Activated CD4-positive, alpha-beta T cell treated with anti-CD3 and anti-CD28 coated beads, Interleukin-2, Interleukin-6, amounts not matched to agents 100 ng/mL and 50 ng/mL, durations not matched to agents 16 hours and 8 hours (primary cell): ENCODE measurements around the gene CEMIP2.
"Not testable (repeated sequence)": the region's sequence is repeated elsewhere in the genome, so short reads cannot be mapped to it uniquely, and the experiment has no call there.

Source experiments
- DNase-seq: peaks from one replicate; pipeline ENCODE4 v3.0.0-alpha.2; 2020

The CEMIP2 gene

GRCh38 chr9:71709384-71709783, 58.9 kb downstream of the CEMIP2 start:
- DNase-seq, result no peak

GRCh38 chr9:71706176-71706575, 62.1 kb downstream of the CEMIP2 start:
- DNase-seq, result no peak

GRCh38 chr9:71704796-71705195, 63.5 kb downstream of the CEMIP2 start:
- no peak for DNase-seq

DNA sequence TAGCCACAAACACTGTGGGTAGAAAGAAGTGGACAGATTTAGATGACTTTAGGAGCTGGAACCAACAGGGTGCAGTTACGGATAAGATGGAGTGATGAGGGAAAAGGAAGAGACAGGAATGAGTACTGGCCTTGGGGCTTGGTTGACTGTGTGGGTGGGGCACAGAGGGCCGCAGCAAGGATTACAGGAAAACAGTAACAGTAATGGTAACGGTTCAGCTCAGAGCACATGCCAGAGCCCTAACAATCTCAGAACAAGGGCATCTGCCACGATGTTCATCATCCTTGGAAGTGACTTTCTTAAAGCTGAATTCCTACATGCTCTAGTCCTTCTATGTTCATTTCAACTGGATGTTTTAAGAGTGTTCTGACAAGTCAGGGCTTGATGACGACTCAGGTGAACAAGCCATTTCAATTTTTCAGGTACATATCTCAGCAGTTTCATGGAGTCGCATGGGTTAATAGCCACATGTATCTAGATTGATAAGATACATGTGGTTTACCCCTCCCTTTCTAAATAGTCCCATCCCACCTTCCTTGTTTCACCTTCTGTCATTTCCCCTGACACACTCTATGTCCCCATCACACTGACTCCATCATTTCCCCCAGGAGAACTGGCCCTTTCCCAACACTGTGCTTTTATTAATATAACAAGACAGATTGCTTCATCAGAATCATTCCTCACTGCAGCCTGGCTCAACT, 65.0 kb downstream of the CEMIP2 start:
- no peak for DNase-seq

GRCh38 chr9:71697882-71698281, 70.4 kb downstream of the CEMIP2 start:
- DNase-seq, result no peak

- no peak for DNase-seq
These were observed 74.0 kb downstream of the CEMIP2 start for GRCh38 chr9:71694332-71694731.

DNA sequence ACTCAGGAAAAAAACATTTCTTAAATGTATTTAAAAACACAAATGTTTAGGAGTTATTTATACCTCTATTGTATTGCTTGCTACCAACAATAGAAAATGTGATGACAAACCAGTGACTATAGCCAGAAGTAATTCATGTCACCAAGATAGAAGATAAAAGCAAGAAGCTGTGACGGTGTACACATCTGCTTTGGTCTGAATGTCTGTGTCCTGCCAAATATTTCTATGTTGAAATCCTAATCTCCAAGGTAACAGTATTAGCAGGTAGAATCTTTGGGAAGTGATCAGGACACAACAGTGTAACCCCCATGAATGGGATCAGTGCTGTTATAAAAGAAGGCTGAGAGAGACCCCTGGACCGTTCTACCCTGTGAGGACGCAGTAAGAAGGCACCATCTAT, 74.7 kb downstream of the CEMIP2 start:
- DNase-seq, result no peak

- no peak for DNase-seq
These were observed 76.0 kb downstream of the CEMIP2 start for GRCh38 chr9:71692337-71692736.

DNA sequence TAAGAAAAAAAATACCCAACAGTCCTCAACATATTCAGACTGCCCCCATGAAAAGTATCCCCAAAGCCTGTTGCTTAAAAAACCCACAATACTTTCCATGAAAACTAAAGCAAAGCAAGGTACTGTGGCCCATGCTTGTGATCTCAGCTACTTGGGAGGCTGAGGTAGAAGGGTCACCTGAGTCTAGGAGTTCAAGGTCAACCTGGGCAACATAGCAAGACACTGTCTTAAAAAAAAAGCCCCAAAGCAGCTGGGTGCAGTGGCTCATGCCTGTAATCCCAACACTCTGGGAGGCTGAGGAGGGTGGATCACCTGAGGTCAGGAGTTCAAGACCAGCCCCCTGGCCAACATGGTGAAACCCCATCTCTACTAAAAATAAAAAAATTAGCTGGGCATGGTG, 76.7 kb downstream of the CEMIP2 start:
- DNase-seq, result not testable (repeated sequence)

- no peak for DNase-seq
These were observed 77.5 kb downstream of the CEMIP2 start for GRCh38 chr9:71690689-71691435.

GRCh38 chr9:71690063-71690688, 78.1 kb downstream of the CEMIP2 start:
- DNase-seq, result peak; percentile 8

DNA sequence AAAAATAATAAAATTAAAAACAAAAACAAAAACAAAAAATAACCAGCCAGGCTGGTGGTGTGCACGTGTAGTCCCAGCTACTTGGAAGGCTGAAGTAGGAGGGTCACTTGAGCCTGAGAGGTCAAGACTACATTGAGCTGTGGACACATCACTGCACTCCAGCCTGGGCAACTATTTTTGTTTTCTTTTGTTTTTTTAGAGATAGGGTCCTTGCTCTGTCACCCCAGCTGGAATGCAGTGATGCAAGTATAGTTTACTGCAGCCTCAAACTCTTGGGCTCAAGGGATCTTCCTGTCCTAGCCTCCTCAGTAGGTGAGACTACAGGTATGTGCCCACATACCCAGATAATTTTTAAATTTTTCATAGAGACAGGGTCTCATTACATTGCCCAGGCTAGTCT, 80.6 kb downstream of the CEMIP2 start:
- DNase-seq, result no peak

DNA sequence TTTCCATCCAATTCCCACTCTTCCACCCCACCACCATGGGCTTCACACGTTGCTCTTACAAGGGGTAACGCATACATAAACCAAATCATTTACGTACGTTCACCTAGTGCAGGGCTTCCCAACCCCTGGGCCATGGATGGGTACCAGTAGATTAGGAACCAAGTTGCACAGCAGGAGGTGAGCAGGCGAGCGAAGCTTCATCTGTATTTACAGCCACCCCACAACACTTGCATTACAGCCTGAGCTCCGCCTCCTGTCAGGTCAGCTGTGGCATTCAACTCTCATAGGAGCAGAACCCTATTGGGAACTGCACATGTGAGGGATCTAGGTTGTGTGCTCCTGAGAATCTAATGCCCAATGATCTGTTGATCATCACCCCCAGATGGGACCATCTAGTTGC, 82.3 kb downstream of the CEMIP2 start:
- DNase-seq, result no peak

DNA sequence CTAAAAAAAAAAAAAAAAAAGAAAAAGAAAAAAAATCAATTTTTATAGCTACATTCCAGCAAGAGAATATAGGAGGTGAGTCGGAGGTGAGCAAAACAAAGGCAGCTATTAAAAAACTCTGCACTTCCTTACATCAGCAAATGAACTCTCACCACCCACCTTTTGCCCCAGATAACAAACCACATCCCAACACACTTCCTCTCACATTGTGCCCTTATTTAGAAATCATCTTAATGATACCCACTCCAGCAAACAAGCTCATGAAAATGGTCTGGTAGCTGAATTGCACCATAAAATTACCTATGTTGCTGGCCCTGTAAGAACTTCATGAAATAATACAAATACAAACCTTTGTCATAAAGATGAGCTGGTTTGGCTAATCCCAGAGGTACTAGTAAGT, 82.9 kb downstream of the CEMIP2 start:
- peak; percentile 51 for DNase-seq

DNA sequence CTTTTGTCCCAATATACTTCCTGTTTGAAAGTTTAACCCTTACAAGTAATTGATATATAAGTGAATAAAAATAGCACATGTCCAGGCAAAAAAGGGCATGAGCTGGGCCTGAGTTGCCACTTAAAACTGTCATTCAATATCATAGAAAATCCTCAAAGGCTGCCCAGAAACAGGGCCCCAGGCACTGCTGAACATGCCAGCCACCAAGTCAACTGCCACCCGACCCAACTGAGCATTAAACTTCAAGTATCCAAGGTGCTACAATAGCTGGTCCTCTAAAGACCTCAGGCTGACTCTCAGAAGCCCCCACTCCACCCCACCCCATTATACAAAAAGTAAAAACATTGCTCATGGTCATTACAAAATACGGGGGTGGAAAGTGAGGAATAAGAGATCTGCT, 83.7 kb downstream of the CEMIP2 start:
- DNase-seq, result no peak

GRCh38 chr9:71683598-71684235, 84.6 kb downstream of the CEMIP2 start:
- DNase-seq, result peak; percentile 7

DNA sequence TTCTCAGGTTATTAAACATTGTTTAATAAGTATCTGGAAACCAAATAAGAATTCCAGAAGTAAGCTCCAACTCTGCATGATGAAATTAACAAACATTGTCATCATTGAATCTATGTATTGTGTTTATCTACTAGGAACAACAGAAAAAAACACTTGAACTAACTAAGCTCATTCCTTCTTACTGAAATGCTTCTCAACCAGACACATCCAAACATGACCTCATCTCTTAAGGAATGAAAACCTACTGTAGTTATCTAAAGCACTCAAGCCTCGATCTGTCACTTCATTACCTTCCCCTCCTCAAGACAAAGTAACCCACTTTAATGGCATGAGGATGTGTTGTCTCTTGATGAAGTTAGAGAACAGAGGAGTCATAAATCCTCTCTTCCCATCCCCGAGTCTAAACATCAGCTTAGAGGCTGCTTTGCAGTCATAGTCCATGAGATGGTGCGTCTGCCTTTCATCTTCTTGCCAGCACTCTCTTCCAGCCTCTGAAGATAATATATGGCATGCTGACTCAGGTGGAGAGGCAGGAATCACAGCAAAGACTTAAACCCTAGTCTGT, 86.5 kb downstream of the CEMIP2 start:
- no peak for DNase-seq

GRCh38 chr9:71681104-71681707, 87.1 kb downstream of the CEMIP2 start:
- DNase-seq, result no peak

GRCh38 chr9:71680189-71680980, 87.9 kb downstream of the CEMIP2 start:
- DNase-seq, result no peak

DNA sequence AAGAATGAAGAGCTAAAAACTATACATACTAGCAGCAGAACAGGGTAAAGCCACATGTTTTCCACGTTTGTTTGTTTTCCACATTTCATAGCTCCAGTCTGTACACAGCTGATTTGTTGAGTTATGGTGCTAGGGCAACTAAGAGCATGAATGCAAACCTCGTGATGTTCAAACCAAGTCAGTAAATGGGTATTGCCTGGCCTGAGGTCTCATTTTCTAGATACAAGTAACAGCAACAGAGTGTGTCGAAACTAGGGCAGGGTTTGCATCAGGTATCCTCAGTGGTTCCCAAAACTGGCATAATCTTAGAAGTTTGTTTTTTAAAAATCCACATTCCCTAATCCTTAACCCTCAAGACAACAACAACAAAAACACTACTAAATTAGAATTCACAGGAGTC, 89.3 kb downstream of the CEMIP2 start:
- DNase-seq, result no peak

DNA sequence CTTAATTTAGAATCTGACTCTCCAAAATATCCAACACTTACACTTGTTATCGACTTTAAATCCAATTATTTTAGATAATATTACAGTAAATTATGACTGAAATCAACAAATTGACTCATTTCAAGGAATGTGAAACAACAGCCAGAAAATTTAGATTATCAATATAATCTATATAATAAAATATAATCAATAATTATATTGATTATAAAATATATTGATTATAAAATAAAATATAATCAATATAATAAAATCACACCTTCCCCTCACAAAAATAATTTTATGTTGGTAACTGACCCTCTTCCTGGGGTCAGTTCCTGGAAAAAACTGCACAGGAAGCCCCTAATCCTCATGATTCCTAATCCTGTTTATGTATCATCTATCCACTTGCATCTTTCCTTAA, 91.1 kb downstream of the CEMIP2 start:
- no peak for DNase-seq

DNA sequence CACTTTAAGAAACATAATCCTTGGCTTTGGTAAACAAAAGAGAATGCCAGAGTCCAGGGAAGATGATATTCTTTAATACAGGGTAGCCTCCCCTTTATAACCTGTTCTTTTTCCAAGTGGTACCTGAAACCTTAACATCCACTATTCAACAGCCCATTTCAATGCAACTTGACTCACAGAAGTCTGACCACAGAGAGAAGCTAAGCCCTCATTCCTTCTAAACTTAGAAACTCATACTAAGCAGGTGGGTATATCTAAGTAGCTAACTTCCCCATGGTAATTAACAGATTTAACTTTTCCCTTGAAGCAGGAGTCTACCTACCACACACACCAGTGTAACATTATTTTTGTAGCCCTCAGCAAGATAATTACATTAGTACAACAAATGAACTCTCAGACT, 91.9 kb downstream of the CEMIP2 start:
- no peak for DNase-seq
